ENCODE data around the gene PCNX3.

The PCNX3 gene

GRCh38 chr11:65633390-65634108, 18.0 kb downstream of the PCNX3 start:
- no peak for TF ChIP-seq CTCF (conservative IDR thresholded peaks at IDR 0.05)
- H3K27ac ChIP-seq, result peak overlapping the region; percentile 1; the same call in 1 of the 2 replicates

- TF ChIP-seq CTCF (conservative IDR thresholded peaks at IDR 0.05), result no peak
- peak overlapping the region; percentile 1; the same call in 1 of the 2 replicates for H3K27ac ChIP-seq
Observed at GRCh38 chr11:65634109-65634436, 18.5 kb downstream of the PCNX3 start.

DNA sequence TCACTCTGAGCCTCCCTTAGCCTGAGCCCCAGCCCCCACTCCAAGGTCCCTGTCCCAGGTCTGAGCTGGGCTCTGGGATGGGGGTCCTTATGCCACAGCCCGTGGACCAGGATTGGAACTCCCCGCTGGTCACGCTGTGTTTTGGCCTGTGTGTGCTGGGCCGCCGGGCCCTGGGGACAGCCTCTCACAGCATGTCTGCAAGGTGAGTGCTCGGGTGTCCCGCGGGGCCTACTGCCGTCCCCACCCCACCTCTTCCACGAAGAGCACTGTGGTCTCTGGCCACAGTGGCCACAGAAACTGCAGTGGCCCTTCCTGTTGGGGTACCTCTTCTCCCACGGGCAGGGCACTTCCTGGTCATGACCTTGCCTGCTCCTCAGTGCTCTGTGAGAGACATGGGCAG, 18.9 kb downstream of the PCNX3 start:
- no peak for TF ChIP-seq CTCF (conservative IDR thresholded peaks at IDR 0.05)

DNA sequence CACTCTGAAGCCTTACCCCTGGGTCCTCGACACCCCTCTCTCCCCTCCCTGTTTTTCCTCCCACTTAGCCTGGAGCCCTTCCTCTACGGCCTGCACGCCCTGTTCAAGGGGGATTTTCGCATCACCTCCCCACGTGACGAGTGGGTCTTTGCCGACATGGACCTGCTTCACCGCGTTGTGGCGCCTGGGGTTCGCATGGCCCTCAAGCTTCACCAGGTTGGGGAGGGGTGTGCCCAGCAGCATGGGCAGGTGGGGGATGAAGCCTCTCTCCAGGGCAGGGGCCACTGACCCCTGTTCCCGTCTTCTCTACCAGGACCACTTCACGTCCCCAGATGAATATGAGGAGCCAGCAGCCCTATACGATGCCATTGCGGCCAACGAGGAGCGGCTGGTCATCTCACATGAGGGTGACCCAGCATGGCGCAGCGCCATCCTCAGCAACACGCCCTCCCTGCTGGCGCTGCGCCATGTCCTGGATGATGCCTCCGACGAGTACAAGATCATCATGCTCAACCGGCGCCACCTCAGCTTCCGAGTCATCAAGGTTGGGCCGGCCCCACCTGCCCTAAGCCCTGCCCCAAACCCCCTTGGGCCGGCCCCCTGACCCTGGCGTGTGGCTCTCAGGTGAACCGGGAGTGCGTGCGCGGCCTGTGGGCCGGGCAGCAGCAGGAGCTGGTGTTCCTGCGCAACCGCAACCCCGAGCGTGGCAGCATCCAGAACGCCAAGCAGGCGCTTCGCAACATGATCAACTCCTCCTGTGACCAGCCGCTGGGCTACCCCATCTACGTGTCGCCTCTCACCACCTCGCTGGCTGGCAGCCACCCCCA, 19.5 kb downstream of the PCNX3 start:
- H3K27ac ChIP-seq, result peak overlapping the region; percentile 73
- no peak for TF ChIP-seq CTCF (conservative IDR thresholded peaks at IDR 0.05)

More for the DNA sequence above, 18.9 kb downstream of the PCNX3 start:
- H3K27ac ChIP-seq, result 0 out of 2 replicates have a peak overlapping the region, but pooled peaks have one; percentile 1

DNA sequence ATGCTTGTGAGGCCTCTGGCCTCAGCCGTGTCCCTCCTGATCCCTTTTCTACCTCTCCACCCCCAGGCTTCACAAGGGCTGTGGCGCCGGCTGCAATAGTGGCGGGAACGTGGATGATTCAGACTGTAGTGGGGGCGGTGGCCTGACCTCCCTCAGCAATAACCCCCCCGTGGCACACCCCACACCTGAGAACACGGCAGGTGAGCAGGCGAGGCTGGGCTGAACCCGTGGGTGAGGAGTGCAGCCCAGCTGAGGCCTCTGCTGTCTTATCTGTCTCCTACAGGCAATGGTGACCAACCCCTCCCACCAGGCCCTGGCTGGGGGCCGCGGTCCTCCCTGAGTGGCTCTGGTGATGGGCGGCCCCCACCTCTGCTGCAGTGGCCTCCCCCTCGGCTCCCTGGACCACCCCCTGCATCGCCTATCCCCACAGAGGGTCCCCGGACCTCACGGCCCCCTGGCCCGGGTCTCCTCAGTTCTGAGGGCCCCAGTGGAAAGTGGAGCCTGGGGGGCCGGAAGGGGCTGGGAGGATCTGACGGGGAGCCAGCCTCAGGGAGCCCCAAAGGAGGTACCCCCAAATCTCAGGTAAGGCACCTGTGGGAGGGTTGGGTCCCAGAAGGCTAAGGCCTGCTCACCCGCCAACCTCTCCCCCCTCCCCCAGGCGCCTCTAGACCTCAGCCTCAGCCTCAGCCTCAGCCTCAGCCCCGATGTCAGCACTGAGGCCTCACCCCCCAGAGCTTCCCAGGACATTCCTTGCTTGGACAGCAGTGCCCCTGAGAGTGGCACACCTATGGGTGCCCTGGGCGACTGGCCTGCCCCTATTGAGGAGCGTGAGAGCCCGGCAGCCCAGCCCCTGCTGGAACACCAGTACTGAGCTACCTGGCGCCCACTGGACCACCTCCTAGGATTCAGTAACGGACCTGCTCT, 20.8 kb downstream of the PCNX3 start:
- H3K27ac ChIP-seq, result peak overlapping the region; percentile 73
- TF ChIP-seq CTCF (conservative IDR thresholded peaks at IDR 0.05), result no peak

GRCh38 chr11:65637032-65637557, 21.5 kb downstream of the PCNX3 start:
- H3K27ac ChIP-seq, result peak overlapping the region; percentile 73
- no peak for TF ChIP-seq CTCF (conservative IDR thresholded peaks at IDR 0.05)

Measured in VCaP (cell line).